ENCODE data around the gene RGS9.

DNA sequence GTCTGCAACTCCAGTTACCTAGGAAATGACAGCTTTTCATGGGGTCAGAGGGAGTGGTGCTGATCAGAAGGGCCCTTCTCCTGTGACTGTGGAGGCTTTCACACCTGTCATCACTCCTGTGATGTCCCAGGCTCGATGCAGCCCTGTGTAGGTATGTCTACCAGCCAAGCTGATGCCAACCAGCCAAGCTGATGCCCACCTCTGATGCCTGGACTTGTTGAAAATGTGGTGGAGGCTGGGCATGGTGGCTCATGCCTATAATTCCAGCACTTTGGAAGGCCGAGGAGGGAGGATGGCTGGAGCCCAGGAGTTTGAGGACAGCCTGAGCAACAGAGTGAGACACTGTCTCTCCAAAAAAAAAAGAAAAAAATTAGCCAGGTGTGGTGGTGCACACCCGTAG lies 33.7 kb upstream of the RGS9 start:
- TF ChIP-seq CTCF (IDR thresholded peaks at IDR 0.05) (no peak), EZH2 (IDR thresholded peaks at IDR 0.05; ENCODE audit: borderline replicate concordance, insufficient read depth, low read depth, low read length, poor library complexity, severe bottlenecking) (no peak)
